ENCODE results near the gene RNF113B. TPM values are rescaled to one million over a fixed set of nuclear protein-coding genes. Genes with fewer than 3 reads are reported as not detected.

The RNF113B gene
- total RNA-seq, 4 donors from 2014 or later, result not detected

DNA sequence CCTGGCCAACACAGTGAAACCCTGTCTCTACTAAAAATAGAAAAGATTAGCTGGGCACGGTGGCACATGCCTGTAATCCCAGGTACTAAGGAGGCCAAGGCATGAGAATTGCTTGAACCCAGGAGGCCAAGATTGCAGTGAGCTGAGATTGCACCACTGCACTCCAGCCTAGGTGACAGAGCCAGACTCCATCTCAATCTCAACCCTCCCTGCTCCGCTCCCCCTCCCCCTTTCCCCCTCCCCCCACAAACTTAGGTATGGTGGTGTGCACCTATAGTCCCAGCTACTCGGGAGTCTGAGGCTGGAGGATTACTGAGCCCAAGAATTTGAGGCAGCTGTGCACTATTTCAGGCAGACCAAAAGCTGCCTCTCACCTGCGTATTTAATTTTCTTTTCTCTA, 21.6 kb upstream of the RNF113B start:
- no peaks in the 10 kb centered on the region for H3K9me3 ChIP-seq
- H3K4me3 ChIP-seq, result no peak overlapping the region
- no peaks in the 10 kb centered on the region for H3K27me3 ChIP-seq
- WGBS, result 74% methylated on average over 3 of the region's 4 CpGs
- no peaks in the 10 kb centered on the region for H3K4me1 ChIP-seq
- DNase-seq (ENCODE audit: low spot score in 2 of 2), result no peak
- TF ChIP-seq EP300 (IDR thresholded peaks at IDR 0.05) (no peak), POLR2A (IDR thresholded peaks at IDR 0.05) (no peak), POLR2AphosphoS5 (IDR thresholded peaks at IDR 0.05) (no peak)
- TF ChIP-seq, protein P1, sequence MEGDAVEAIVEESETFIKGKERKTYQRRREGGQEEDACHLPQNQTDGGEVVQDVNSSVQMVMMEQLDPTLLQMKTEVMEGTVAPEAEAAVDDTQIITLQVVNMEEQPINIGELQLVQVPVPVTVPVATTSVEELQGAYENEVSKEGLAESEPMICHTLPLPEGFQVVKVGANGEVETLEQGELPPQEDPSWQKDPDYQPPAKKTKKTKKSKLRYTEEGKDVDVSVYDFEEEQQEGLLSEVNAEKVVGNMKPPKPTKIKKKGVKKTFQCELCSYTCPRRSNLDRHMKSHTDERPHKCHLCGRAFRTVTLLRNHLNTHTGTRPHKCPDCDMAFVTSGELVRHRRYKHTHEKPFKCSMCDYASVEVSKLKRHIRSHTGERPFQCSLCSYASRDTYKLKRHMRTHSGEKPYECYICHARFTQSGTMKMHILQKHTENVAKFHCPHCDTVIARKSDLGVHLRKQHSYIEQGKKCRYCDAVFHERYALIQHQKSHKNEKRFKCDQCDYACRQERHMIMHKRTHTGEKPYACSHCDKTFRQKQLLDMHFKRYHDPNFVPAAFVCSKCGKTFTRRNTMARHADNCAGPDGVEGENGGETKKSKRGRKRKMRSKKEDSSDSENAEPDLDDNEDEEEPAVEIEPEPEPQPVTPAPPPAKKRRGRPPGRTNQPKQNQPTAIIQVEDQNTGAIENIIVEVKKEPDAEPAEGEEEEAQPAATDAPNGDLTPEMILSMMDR (IDR thresholded peaks at IDR 0.05), result no peak
- no peaks in the 10 kb centered on the region for H3K36me3 ChIP-seq
- no peak overlapping the region for H3K27ac ChIP-seq

DNA sequence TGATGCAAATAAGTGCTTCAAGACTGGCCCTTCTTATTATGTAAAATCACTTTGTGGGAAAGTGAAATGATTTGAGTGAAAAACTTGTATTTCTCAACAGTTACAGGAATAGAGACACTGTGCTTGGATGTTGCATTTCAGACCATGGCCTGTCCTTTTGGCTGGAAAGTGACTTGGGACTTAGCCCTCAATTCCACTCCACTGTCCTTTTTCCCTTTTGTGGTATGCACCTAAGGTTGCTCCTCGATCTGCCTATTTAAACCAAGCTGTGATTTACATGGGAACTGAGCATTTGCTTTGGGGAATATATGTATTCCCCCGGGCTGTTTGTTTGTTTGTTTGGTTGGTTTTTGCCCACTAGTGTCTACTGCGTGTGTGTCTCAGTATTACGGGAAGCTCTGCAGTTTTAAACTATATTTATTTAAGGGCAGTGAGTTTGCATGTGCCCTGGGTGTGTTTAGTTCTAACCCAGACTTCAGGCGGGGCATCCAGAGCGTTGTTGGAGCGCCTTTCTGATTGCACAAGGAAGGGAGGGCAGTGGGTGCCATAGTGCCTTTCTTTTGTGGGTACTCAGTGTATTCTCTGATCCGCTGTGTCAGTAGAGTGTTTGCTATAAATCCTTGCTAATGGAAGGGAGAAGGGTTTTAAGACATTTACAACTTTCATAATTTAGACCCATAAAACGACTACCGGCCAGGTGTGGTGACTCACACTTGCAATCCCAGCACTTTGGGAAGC, 18.2 kb upstream of the RNF113B start:
- Histone ChIP-seq H3K27me3 (no peaks in the 10 kb centered on the region), H3K36me3 (no peaks in the 10 kb centered on the region), H3K4me1 (no peaks in the 10 kb centered on the region), H3K4me3 (no peak overlapping the region), H3K27ac (no peak overlapping the region), H3K9me3 (no peaks in the 10 kb centered on the region)
- no peak for DNase-seq (ENCODE audit: low spot score in 2 of 2)
- no peak for TF ChIP-seq EP300 (IDR thresholded peaks at IDR 0.05)
- 91% methylated on average over 10 of the region's 10 CpGs for WGBS

DNA sequence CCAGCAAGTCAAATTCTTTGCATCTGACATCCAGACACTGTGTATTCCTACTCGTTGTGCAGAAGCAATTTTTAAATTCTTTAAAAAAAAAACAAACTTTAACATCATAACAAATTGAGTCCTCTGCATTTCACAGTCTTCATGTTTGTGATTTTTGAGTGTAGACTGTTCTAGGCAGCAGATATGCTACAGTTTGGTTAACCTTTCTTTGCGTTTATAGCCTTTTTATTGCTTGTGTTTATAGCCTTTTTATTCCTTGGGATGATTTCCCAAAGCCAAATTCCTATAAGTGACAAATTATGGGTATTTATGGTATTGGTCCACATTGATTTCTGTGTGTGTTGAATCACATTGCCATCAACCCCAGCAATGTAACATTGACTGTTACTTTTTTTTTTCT, 14.9 kb upstream of the RNF113B start:
- DNase-seq (ENCODE audit: low spot score in 2 of 2), result no peak
- Histone ChIP-seq H3K9me3 (no peaks in the 10 kb centered on the region), H3K36me3 (no peaks in the 10 kb centered on the region), H3K27me3 (no peaks in the 10 kb centered on the region), H3K4me1 (peaks cover 3% of the 10 kb centered on the region), H3K4me3 (no peak overlapping the region), H3K27ac (no peak overlapping the region)
- 74% methylated on average over 2 of the region's 2 CpGs for WGBS
- TF ChIP-seq POLR2A (IDR thresholded peaks at IDR 0.05) (no peak), EP300 (IDR thresholded peaks at IDR 0.05) (no peak), POLR2AphosphoS5 (IDR thresholded peaks at IDR 0.05) (no peak)
- TF ChIP-seq, protein P1 (IDR thresholded peaks at IDR 0.05), result no peak

DNA sequence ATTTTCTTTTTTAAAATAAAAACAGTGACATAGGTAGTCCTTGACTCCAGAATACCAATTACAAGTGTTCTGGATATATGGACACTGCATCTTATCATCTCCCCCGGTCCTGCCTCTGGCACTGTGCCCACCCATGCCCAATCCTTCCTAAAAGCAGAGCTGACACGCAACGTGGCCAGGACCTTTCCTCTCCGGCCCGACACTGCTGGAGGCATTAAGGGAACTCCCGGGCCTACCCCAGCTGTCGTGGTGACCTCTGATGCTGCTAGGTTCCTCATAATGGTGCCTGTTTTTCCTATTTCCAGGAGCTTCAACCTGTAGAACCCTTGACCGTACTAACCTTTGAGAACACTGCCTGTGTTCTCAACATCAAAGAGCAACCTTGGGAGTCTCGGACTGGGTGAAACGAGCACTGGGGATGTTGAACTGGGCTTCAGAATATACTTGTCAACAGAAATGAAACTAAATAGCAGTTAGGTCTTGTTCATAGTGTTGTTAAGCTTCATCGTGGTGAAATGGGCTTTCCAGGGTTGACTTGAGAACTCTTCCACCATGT, 13.9 kb upstream of the RNF113B start:
- TF ChIP-seq, protein P1 (IDR thresholded peaks at IDR 0.05), result no peak
- TF ChIP-seq POLR2AphosphoS5 (IDR thresholded peaks at IDR 0.05), result no peak
- TF ChIP-seq POLR2A (IDR thresholded peaks at IDR 0.05), result no peak
- TF ChIP-seq EP300 (IDR thresholded peaks at IDR 0.05), result no peak
- peaks cover 3% of the 10 kb centered on the region for H3K4me1 ChIP-seq
- H3K4me3 ChIP-seq, result no peak overlapping the region
- no peak overlapping the region for H3K27ac ChIP-seq
- no peaks in the 10 kb centered on the region for H3K9me3 ChIP-seq
- no peaks in the 10 kb centered on the region for H3K27me3 ChIP-seq
- DNase-seq (ENCODE audit: low spot score in 2 of 2), result no peak
- no peaks in the 10 kb centered on the region for H3K36me3 ChIP-seq
- 83% methylated on average over 11 of the region's 11 CpGs for WGBS

DNA sequence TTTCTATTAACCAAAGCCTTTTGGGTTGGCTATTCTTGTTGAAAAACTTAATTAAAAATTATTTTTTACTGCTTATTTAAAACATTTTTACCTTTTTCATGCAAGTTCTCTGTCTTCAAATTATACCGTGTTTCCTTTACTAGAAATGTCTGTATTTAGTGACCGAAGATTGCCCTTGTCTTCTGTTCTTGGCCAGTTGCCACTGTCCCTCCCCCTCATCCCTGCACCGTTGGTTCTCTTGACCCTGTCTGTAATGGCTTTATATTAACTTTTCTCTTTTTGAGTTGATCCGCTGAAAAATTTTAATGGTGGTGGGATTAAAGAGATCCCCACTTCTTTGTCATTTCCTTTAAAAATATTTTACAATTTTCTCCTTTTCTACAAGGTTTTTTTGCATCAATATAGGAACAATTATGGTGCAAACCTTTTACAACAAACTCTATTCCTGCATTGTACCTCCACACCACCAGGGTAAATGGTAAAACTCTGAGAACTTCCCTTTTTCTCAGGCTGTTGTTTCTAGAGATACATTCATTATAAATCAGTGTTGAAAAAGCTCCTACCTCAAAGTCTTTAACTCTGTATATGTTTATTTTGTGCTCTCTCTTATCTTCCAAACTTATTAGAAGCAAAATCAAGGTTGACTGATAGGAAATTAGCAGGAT, 12.9 kb upstream of the RNF113B start:
- DNase-seq (ENCODE audit: low spot score in 2 of 2), result no peak
- TF ChIP-seq, protein P1 (IDR thresholded peaks at IDR 0.05), result no peak
- TF ChIP-seq POLR2AphosphoS5 (IDR thresholded peaks at IDR 0.05) (no peak), EP300 (IDR thresholded peaks at IDR 0.05) (no peak), POLR2A (IDR thresholded peaks at IDR 0.05) (no peak)
- H3K27ac ChIP-seq, result no peak overlapping the region

More for the DNA sequence above, 12.9 kb upstream of the RNF113B start:
- 49% methylated on average over 4 of the region's 4 CpGs for WGBS
- no peaks in the 10 kb centered on the region for H3K36me3 ChIP-seq
- no peaks in the 10 kb centered on the region for H3K9me3 ChIP-seq
- H3K27me3 ChIP-seq, result no peaks in the 10 kb centered on the region
- peaks cover 3% of the 10 kb centered on the region for H3K4me1 ChIP-seq
- H3K4me3 ChIP-seq, result no peak overlapping the region

Measured in suprapubic skin (tissue), 4 donors.